WTC11 (cell line): ENCODE results near the gene SLC19A1. TPM values are rescaled to one million over a fixed set of nuclear protein-coding genes. Genes with fewer than 3 reads are reported as not detected.

Experiments
- ATAC-seq: fragments of 200-7000 bp; cut with Tn5 transposase; 2 replicates; pipeline ENCODE4 v1.10.0; 2021; ENCODE audit warnings: mild to moderate bottlenecking, moderate library complexity
- CTCF ChIA-PET: fragments of 300-600 bp; sonication (Branson Sonifier 250); formaldehyde crosslinking; loops from one replicate; lab custom pipeline; 2021; ENCODE audit warnings: antibody characterized with exemption; lab: Charles Lee
- POLR2A ChIA-PET: fragments of 350-600 bp; sonication (Branson Sonifier 250); formaldehyde crosslinking; loops from one replicate; lab custom pipeline; 2021; ENCODE audit warnings: antibody characterized with exemption; lab: Charles Lee
- DNase-seq: peaks from one replicate; pipeline ENCODE4 v3.0.0; 2021; ENCODE audit warnings: low spot score
- H3K27ac Mint-ChIP-seq: 2 replicates; pipeline ENCODE4 v1.8.0; 2021; ENCODE audit warnings: mixed read lengths
- H3K27me3 Mint-ChIP-seq: 2 replicates; pipeline ENCODE4 v1.8.0; 2021; ENCODE audit warnings: low read depth, mild to moderate bottlenecking, moderate library complexity, mixed read lengths
- H3K36me3 Mint-ChIP-seq: 2 replicates; pipeline ENCODE4 v1.8.0; 2021; ENCODE audit warnings: mixed read lengths
- H3K4me1 Mint-ChIP-seq: 2 replicates; pipeline ENCODE4 v1.8.0; 2022; ENCODE audit warnings: mixed read lengths
- H3K4me3 Mint-ChIP-seq: 2 replicates; pipeline ENCODE4 v1.8.0; 2021; ENCODE audit warnings: mild to moderate bottlenecking, moderate library complexity, mixed read lengths
- H3K9me3 Mint-ChIP-seq: 2 replicates; pipeline ENCODE4 v1.8.0; 2021; ENCODE audit warnings: mixed read lengths
- ATF1 ChIP-seq: sonication (generic); formaldehyde crosslinking; IDR thresholded peaks from 2 replicates; pipeline ENCODE4 v1.8.1; 2023; ENCODE audit warnings: mild to moderate bottlenecking, moderate library complexity, missing genetic modification reagents
- ATF2 ChIP-seq: sonication (generic); formaldehyde crosslinking; IDR thresholded peaks from 2 replicates; pipeline ENCODE4 v1.8.1; 2022; ENCODE audit warnings: low read depth, missing genetic modification reagents, borderline replicate concordance
- CDX4 ChIP-seq: fragments of 250-450 bp; sonication (Bioruptor Pico); IDR thresholded peaks from 2 replicates; pipeline ENCODE4 v1.9.0; 2021; ENCODE audit warnings: moderate library complexity, mild to moderate bottlenecking, inconsistent platforms, borderline replicate concordance
- CTCF ChIP-seq: fragments of 200-600 bp; IDR thresholded peaks from 2 replicates; pipeline ENCODE4 v1.8.0; 2022; ENCODE audit warnings: antibody characterized with exemption
- E2F4 ChIP-seq: sonication (generic); formaldehyde crosslinking; IDR thresholded peaks from 2 replicates; pipeline ENCODE4 v1.8.1; 2022; ENCODE audit warnings: low read depth, mild to moderate bottlenecking, moderate library complexity, missing genetic modification reagents, borderline replicate concordance
- ERG ChIP-seq: fragments of 250-450 bp; sonication (Bioruptor Pico); IDR thresholded peaks from 2 replicates; pipeline ENCODE4 v1.8.0; 2021; ENCODE audit warnings: mild to moderate bottlenecking
- FOXJ3 ChIP-seq: sonication (generic); formaldehyde crosslinking; IDR thresholded peaks from 2 replicates; pipeline ENCODE4 v1.9.0; 2021; ENCODE audit warnings: missing genetic modification reagents, mild to moderate bottlenecking, borderline replicate concordance
- FOXK1 ChIP-seq: sonication (generic); formaldehyde crosslinking; IDR thresholded peaks from 2 replicates; pipeline ENCODE4 v1.8.0; 2022; ENCODE audit warnings: mild to moderate bottlenecking, moderate library complexity, missing genetic modification reagents
- GTF2I ChIP-seq: fragments of 250-450 bp; sonication (Bioruptor Pico); conservative IDR thresholded peaks from 2 replicates; pipeline ENCODE4 v1.4.0; 2021; ENCODE audit warnings: mild to moderate bottlenecking
- JUN ChIP-seq: sonication (generic); formaldehyde crosslinking; IDR thresholded peaks from 2 replicates; pipeline ENCODE4 v1.8.0; 2023; ENCODE audit warnings: mild to moderate bottlenecking, missing genetic modification reagents
- KAT7 ChIP-seq: sonication (generic); formaldehyde crosslinking; IDR thresholded peaks from 2 replicates; pipeline ENCODE4 v1.8.1; 2023; ENCODE audit warnings: missing genetic modification reagents, mild to moderate bottlenecking, borderline replicate concordance
- MAX ChIP-seq: sonication (generic); formaldehyde crosslinking; IDR thresholded peaks from 2 replicates; pipeline ENCODE4 v1.8.0; 2022; ENCODE audit warnings: mild to moderate bottlenecking, missing genetic modification reagents
- NR1H2 ChIP-seq: sonication (generic); formaldehyde crosslinking; IDR thresholded peaks from 2 replicates; pipeline ENCODE4 v1.9.0; 2021; ENCODE audit warnings: mild to moderate bottlenecking, moderate library complexity, missing genetic modification reagents
- TEAD1 ChIP-seq: sonication (generic); formaldehyde crosslinking; IDR thresholded peaks from 2 replicates; pipeline ENCODE4 v1.8.0; 2022; ENCODE audit warnings: mild to moderate bottlenecking, missing genetic modification reagents
- ZNF416 ChIP-seq: fragments of 250-450 bp; sonication (Bioruptor Pico); IDR thresholded peaks from 2 replicates; pipeline ENCODE4 v1.9.0; 2021; ENCODE audit warnings: mild to moderate bottlenecking, inconsistent platforms
- ZNF532 ChIP-seq: fragments of 250-450 bp; sonication (Bioruptor Pico); IDR thresholded peaks from 2 replicates; pipeline ENCODE4 v1.9.0; 2021; ENCODE audit warnings: mild to moderate bottlenecking, borderline replicate concordance
- ZNF671 ChIP-seq: fragments of 250-450 bp; sonication (Bioruptor Pico); IDR thresholded peaks from 2 replicates; pipeline ENCODE4 v1.8.0; 2021; ENCODE audit warnings: mild to moderate bottlenecking
- total RNA-seq: library from RNA; stranded (reverse); gene quantifications from 3 replicates; pipeline ENCODE4 v1.2.3, GENCODE V29; 2021

Gene SLC19A1
- total RNA-seq, 1 experiment from 2014 or later, result 29.8 TPM

GRCh38 chr21:45528981-45529784 lies 13.1 kb downstream of the SLC19A1 start:
- Mint-ChIP-seq H3K27ac (no peak overlapping the region), H3K4me1 (0 out of 2 replicates have a peak, but pooled peaks cover 4% of the 10 kb centered on the region), H3K36me3 (peaks cover 20% of the 10 kb centered on the region), H3K9me3 (no peaks in the 10 kb centered on the region), H3K27me3 (no peaks in the 10 kb centered on the region), H3K4me3 (no peak overlapping the region)
- DNase-seq, result no peak
- CTCF ChIA-PET, result no interaction called here
- ATAC-seq, result no peak
- POLR2A ChIA-PET, result no interaction called here
- TF ChIP-seq ZNF671 (CRISPR knock-in tag) (no peak), FOXK1 (CRISPR knock-in tag) (no peak), ATF1 (CRISPR knock-in tag) (no peak), GTF2I (no peak), NR1H2 (CRISPR knock-in tag) (no peak), ERG (CRISPR knock-in tag) (no peak), MAX (CRISPR knock-in tag) (no peak), ZNF416 (CRISPR knock-in tag) (no peak), ATF2 (no peak), TEAD1 (no peak), CDX4 (CRISPR knock-in tag) (no peak), ZNF532 (CRISPR knock-in tag) (no peak), FOXJ3 (CRISPR knock-in tag) (no peak), E2F4 (CRISPR knock-in tag) (no peak), CTCF (no peak), KAT7 (CRISPR knock-in tag) (no peak), JUN (CRISPR knock-in tag) (no peak)
